ENCODE results near the gene CUL7.

DNA sequence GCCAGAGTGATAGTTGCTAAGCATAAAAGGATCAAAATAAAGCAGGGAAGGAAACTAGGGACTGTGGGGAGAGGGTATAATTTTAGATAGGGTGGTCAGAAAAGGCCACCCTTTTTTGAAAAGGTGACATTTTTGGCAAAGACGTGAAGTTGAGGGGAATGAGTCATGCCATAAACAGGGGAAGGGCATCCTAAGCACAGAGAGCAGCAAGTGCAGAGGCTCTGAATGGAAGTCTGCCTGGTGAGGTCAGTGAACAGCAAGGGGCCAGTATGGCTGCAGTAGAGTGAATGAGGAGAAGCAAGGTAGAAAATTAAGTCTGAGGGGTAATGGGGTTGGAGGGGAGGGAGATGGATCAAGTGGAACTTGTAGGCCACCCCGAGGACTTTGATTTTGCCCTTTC is 8.2 kb upstream of the CUL7 start:
- TF ChIP-seq EZH2 (IDR thresholded peaks at IDR 0.05): no peak
- no peak for TF ChIP-seq POLR2AphosphoS5 (IDR thresholded peaks at IDR 0.05; ENCODE audit: borderline replicate concordance, low read depth, low read length)
